ENCODE data around the gene SAT2.

The SAT2 gene

GRCh38 chr17:7589891-7590691, 37.5 kb downstream of the SAT2 start, which contains the start of gene SOX15:
TSS of gene SOX15 (minus strand) at chr17:7590094. CDS start at chr17:7589676, 418 bp downstream.
- no peak for DNase-seq

DNA sequence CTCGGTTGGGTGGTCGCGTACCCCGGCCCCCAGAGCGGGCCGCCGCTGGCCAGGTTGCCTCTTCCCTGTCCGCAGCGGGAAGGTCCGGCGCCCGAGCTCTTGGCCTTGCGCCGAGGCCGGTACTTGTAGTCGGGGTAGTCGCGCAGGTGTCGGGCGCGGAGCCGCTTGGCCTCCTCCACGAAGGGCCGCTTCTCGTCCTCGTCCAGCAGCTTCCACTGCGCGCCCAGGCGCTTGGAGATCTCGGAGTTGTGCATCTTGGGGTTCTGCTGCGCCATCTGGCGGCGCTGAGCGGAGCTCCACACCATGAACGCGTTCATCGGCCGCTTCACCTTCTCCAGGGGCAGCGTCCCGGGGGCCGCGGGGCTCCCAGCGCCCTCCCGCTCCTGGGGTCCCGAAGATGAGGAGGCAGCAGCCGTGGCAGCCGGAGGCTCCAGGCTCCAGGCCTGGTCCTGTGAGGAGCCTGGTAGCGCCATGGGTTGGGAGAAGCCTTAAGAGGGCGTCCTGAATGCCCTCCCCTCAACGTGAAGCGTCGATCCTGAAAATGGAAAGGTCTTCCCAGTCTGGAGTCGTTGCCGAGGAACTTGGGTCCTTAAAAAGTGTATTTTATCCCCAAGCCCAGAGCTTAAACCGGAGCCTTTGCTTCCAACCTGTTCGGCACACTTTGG, 38.3 kb downstream of the SAT2 start:
- peak in 1 of 3 experiments; percentile 31 for DNase-seq

DNA sequence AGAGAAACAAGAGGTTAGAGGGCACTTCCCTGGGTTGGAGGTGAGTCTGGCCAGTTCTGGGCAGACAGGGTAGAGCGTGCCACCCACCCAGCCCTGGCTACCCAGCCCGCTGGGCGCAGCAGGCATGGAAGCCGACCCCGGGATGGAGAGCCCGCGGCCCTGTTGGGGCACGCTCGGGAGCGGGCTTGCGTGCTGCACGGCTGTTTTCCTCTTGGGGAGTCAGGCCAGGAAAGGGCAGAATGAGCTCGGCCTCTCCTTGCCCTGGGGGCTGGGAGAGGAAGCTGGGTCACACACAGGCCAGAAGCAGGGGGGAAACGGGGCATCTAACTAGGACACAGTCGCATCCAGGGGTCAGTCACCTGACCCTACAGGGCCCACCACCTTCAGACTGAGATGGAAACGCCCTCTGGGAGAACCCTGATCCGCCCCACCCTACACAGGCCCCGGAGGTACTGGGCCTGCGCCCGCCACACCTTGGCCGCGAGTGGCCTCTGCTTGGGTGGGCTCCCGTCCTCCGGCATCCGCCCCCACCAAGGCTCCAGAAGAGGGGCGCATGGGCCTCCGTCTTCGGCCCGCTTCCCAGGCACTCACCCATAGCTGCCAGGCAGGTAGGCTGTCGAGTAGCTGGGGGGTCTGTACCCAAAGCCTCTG, 38.9 kb downstream of the SAT2 start:
- no peak for DNase-seq

DNA sequence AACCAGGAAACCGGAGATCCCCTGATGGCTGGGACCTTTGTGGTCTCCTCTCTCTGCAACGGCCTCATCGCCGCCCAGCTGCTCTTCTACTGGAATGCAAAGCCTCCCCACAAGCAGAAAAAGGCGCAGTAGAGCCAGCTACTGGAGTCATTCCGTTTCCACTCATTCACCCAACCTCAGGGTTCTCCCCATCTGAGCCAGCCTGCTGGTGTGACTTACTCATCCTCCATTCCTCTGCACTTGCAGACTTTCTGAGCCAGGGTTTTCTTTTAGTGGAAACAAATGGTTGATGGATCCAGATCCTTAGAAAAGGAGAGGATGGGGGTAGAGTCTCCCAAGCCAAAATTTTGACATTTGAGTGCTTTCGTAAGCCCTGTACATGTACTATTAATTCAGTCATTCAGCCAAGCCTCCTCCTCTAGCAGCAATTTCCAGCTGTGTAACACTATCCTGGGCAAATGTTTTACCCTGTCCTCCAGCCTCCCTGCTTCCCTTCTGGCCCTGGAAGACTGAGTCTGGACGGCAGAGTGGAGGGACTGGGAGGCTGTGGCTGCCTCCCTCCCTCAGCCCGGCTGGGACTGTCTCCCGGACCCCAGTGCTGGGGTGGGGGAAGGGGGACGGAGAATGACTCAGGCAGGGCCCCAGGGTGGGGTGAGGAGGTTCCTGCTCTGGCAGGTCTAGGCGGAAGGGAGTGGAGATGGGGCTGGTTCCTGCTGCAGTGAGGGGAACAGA, 40.0 kb downstream of the SAT2 start:
- DNase-seq, result no peak

GRCh38 chr17:7586673-7587419, 40.8 kb downstream of the SAT2 start:
- peak in 1 of 3 experiments; percentile 1 for DNase-seq

GRCh38 chr17:7583253-7584109, 44.1 kb downstream of the SAT2 start, which contains the start of gene MPDU1:
TSS of gene MPDU1 (plus strand) at chr17:7583852. CDS start at chr17:7583863, 11 bp downstream.
- DNase-seq, result peak; percentile 92 to 96 (median 94)

DNA sequence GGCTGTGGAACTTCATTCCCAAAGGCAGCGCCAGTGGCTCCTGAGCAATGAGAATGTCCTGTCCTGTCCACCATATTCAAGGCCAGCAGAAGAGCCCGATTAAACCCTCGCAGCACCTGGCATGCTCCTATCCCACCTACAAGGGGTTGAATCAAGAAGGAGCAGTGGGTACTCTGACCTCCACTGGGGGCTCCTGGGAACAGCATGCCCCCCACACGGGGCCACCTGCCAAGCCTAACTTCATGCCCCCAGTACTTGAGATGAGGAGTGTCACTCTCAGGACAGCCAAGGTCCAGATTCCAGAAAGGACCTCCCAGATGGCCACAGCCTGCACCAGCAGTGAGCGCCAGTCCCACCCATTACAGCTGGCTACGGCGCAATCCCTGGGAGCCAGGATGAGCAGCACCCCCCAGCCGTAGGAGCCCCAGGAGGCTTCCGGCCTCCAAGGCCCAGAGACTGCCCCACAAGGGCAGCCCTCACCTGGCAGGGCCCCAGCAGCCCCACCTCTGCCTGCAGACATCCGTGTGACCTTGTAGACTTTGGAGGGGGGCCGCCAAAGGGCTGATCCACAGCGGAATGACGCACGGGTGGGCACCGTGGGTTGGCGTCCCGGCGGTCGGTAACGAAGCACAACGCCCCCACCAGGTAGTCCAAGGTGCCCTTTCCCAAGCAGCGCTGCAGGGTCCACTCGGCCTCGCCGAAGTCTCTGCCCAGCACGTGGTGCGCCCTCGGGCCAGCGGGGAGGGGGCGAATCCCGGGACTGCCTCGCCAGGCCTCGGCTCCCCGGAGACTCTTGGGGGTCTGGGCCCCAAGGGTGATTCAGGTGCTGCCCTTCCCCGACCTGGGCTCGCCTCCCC, 45.0 kb downstream of the SAT2 start:
- no peak for DNase-seq

DNA sequence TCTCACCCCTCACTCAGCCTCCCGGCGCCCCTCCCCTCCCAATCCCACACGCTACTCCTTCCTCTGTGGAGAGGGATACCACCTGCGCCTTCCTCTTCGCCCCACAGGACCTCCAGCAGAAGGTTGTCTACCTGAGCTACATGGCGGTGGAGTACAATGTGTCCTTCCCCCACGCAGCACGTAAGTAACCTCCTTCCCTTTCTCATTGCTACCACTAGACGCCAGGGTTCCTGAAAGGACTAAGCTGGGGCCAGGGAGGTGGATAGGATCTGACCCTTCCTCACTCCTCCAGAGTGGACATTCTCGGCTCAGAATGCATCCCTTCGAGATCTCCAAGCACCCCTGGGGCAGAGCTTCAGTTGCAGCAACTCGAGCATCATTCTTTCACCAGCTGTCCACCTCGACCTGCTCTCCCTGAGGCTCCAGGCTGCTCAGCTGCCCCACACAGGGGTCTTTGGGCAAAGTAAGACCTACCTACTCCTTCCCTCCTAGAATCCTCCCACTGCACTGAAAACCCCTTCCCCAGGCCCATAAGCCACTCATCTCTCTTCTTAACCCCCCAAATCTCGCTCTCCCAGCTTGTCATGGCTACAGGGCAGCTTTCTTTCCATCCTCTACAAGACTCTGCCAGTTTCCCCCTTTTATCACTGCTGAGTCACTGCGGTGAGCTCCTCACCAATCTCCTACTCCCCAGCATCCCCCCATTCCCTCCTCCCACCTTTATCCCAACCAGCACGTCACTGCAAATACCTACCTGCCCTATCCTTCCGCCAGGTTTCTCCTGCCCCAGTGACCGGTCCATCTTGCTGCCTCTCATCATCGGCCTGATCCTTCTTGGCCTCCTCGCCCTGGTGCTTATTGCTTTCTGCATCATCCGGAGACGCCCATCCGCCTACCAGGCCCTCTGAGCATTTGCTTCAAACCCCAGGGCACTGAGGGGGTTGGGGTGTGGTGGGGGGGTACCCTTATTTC, 46.7 kb downstream of the SAT2 start:
- no peak for DNase-seq

DNA sequence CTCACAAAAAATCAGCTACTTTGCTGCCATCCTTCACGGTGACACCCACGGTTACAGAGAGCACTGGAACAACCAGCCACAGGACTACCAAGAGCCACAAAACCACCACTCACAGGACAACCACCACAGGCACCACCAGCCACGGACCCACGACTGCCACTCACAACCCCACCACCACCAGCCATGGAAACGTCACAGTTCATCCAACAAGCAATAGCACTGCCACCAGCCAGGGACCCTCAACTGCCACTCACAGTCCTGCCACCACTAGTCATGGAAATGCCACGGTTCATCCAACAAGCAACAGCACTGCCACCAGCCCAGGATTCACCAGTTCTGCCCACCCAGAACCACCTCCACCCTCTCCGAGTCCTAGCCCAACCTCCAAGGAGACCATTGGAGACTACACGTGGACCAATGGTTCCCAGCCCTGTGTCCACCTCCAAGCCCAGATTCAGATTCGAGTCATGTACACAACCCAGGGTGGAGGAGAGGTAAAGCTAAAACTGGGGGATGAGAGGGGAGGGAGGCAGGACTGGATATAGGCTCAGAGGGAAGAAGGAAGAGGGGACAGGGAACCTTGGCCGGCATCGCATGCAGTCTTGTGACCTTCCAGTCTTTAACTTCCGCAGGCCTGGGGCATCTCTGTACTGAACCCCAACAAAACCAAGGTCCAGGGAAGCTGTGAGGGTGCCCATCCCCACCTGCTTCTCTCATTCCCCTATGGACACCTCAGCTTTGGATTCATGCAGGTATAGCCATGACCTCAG, 47.6 kb downstream of the SAT2 start:
- peak in 2 of 3 experiments; percentile 11 to 26 for DNase-seq

- DNase-seq, result peak in 1 of 3 experiments; percentile 26
These were observed 48.4 kb downstream of the SAT2 start, which contains the start of gene CD68 for GRCh38 chr17:7579001-7579833. TSS of gene CD68 (plus strand) at chr17:7579638. CDS start at chr17:7579678, 40 bp downstream.

- DNase-seq, result peak in 1 of 3 experiments; percentile 12
These were observed 50.1 kb downstream of the SAT2 start for GRCh38 chr17:7577327-7578199.

DNA sequence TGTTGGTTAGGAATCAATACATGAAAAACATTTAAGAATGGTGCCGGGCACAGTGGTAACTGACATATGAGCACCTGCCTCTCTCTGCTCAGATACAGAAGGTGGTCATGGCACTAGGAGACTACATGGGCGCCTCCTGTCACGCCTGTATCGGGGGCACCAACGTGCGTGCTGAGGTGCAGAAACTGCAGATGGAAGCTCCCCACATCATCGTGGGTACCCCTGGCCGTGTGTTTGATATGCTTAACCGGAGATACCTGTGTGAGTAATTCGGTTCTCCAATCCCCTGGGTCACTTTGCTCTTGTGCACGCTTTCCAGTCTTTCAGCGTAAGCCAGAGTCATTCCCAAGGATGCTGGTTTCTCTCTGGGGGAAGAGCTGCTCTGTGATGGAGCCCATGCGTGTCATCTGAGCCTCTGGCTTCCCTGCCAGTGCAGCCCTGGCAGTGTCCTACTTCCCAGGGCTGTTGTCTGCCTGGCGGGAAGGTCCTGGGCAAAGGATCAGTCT, 51.1 kb downstream of the SAT2 start:
- DNase-seq, result no peak
